GM12874 (cell line): ENCODE results near the gene TMEM247.
A peak's percentile ranks its signal among the peaks of the same experiment; 100 is the strongest.

Experiments
- CTCF ChIP-seq: IDR thresholded peaks from 2 replicates; pipeline ENCODE4 v1.5.1; 2011; ENCODE audit warnings: low read depth, mild to moderate bottlenecking, control low read depth, low read length, moderate library complexity; ENCODE audit not compliant: insufficient read depth

The TMEM247 gene

GRCh38 chr2:46458763-46459500 lies 20.4 kb upstream of the TMEM247 start:
- no peak for TF ChIP-seq CTCF

- TF ChIP-seq CTCF = no peak
These were observed 19.7 kb upstream of the TMEM247 start for GRCh38 chr2:46459694-46460093.

- no peak for TF ChIP-seq CTCF
These were observed 19.0 kb upstream of the TMEM247 start for GRCh38 chr2:46460241-46460921.

- TF ChIP-seq CTCF = peak; percentile 93
These were observed 18.2 kb upstream of the TMEM247 start for GRCh38 chr2:46461011-46461674.

- TF ChIP-seq CTCF = no peak
These were observed 17.6 kb upstream of the TMEM247 start for GRCh38 chr2:46461709-46462171.

- TF ChIP-seq CTCF = no peak
These were observed 16.4 kb upstream of the TMEM247 start for GRCh38 chr2:46462936-46463335.

GRCh38 chr2:46469116-46469515 lies 10.2 kb upstream of the TMEM247 start:
- TF ChIP-seq CTCF = no peak
